Endodermal cell (in vitro differentiated cells): Measurements from ENCODE around the gene STX8. TPM values are rescaled to one million over a fixed set of nuclear protein-coding genes. Genes with fewer than 3 reads are reported as not detected.
"Not testable (repeated sequence)": the region's sequence is repeated elsewhere in the genome, so short reads cannot be mapped to it uniquely, and the experiment has no call there.

ENCODE experiments used
- DNase-seq: peaks from one replicate; pipeline ENCODE4 v3.0.0-alpha.2; 2017
- H3K27ac ChIP-seq: 2 replicates; pipeline ENCODE4 v1.5.1; 2013; ENCODE audit warnings: mild to moderate bottlenecking, low read depth, low read length, moderate library complexity
- H3K27me3 ChIP-seq: 2 replicates; pipeline ENCODE4 v1.6.1; 2013; ENCODE audit warnings: mild to moderate bottlenecking, low read length, moderate library complexity; ENCODE audit not compliant: insufficient read depth, control insufficient read depth, poor library complexity, severe bottlenecking
- H3K36me3 ChIP-seq: 2 replicates; pipeline ENCODE4 v1.7.0; 2013; ENCODE audit warnings: mild to moderate bottlenecking, low read length, moderate library complexity; ENCODE audit not compliant: control insufficient read depth, insufficient read depth
- H3K4me1 ChIP-seq: one replicate; pipeline ENCODE4 v1.7.0; 2013; ENCODE audit warnings: low read length; ENCODE audit not compliant: control insufficient read depth, insufficient read depth
- H3K4me3 ChIP-seq: 2 replicates; pipeline ENCODE4 v1.5.1; 2013; ENCODE audit warnings: mild to moderate bottlenecking, low read length, moderate library complexity
- H3K9ac ChIP-seq: 2 replicates; pipeline ENCODE4 v1.6.1; 2013; ENCODE audit warnings: mild to moderate bottlenecking, low read length, moderate library complexity; ENCODE audit not compliant: poor library complexity, severe bottlenecking; ENCODE audit errors: extremely low read depth
- H3K9me3 ChIP-seq: 2 replicates; pipeline ENCODE4 v1.6.1; 2013; ENCODE audit warnings: mild to moderate bottlenecking, low read length, moderate library complexity; ENCODE audit not compliant: control insufficient read depth
- H3K27ac Mint-ChIP-seq: 2 replicates; pipeline ENCODE4 v1.8.0; 2020; ENCODE audit warnings: mixed read lengths
- H3K27me3 Mint-ChIP-seq: 2 replicates; pipeline ENCODE4 v1.8.0; 2021; ENCODE audit warnings: mild to moderate bottlenecking, mixed read lengths; ENCODE audit not compliant: insufficient read depth
- H3K36me3 Mint-ChIP-seq: 2 replicates; pipeline ENCODE4 v1.8.0; 2020; ENCODE audit warnings: low read depth, mixed read lengths
- H3K4me1 Mint-ChIP-seq: 2 replicates; pipeline ENCODE4 v1.8.0; 2020; ENCODE audit warnings: mixed read lengths
- H3K4me3 Mint-ChIP-seq: 2 replicates; pipeline ENCODE4 v1.8.0; 2020; ENCODE audit warnings: mild to moderate bottlenecking, moderate library complexity, mixed read lengths
- H3K9me3 Mint-ChIP-seq: 2 replicates; pipeline ENCODE4 v1.8.0; 2020; ENCODE audit warnings: mild to moderate bottlenecking, mixed read lengths
- CTCF ChIP-seq: fragments of 200-600 bp; sonication (generic); conservative IDR thresholded peaks from 2 replicates; pipeline ENCODE4 v1.5.0; 2021; ENCODE audit warnings: antibody characterized with exemption, mild to moderate bottlenecking
- WGBS, 2 experiments: methylation state at CpG; one replicate each; pipeline versions ENCODE4 v1.1.5 to v1.1.7; 2013; ENCODE audit warnings: missing lambda C conversion rate in 2 of 2, mixed read lengths in 1 of 2; ENCODE audit not compliant: insufficient coverage in 1 of 2, insufficient read length in 1 of 2; 5-methylcytosine and 5-hydroxymethylcytosine counted together
- total RNA-seq, 2 donors: library from RNA; stranded (reverse); fragmentation: NEBNext Ultra II Directional in 1 of 2; extraction: Animal tissue kit (Norgen Biotek cat#: 25700) in 1 of 2; gene quantifications; 2 replicates in 1 of 2; 3 replicates in 1 of 2; pipeline ENCODE4 v1.2.1, GENCODE V29; 2021

The STX8 gene
- total RNA-seq, 2 donors from 2014 or later = 82.5 to 98.2 TPM

GRCh38 chr17:9456330-9456729, 119.3 kb downstream of the STX8 start:
- H3K9me3 Mint-ChIP-seq = peaks cover 20% of the 10 kb centered on the region

GRCh38 chr17:9451934-9452333, 123.7 kb downstream of the STX8 start:
- H3K4me1 ChIP-seq = peaks cover 4% of the 10 kb centered on the region
- no peak overlapping the region for H3K27ac Mint-ChIP-seq
- H3K27me3 Mint-ChIP-seq = no peaks in the 10 kb centered on the region
- peaks cover under 1% of the 10 kb centered on the region for H3K9me3 Mint-ChIP-seq
- DNase-seq = no peak
- no peak overlapping the region for H3K4me3 ChIP-seq
- H3K4me1 Mint-ChIP-seq = peaks cover 8% of the 10 kb centered on the region
- no peak overlapping the region for H3K27ac ChIP-seq
- WGBS, 2 experiments = no CpG with 5 or more reads among the region's 1 CpG
- H3K9ac ChIP-seq = no peak overlapping the region
- peaks cover 2% of the 10 kb centered on the region for H3K9me3 ChIP-seq
- no peaks in the 10 kb centered on the region for H3K36me3 ChIP-seq
- H3K36me3 Mint-ChIP-seq = no peaks in the 10 kb centered on the region
- H3K4me3 Mint-ChIP-seq = no peak overlapping the region
- no peak for TF ChIP-seq CTCF
- H3K27me3 ChIP-seq = no peaks in the 10 kb centered on the region

More at GRCh38 chr17:9456330-9456729, 119.3 kb downstream of the STX8 start:
- no peak for DNase-seq
- 40 to 88% methylated on average over 1 of the region's 1 CpG for WGBS, 2 experiments
- H3K27ac Mint-ChIP-seq = no peak overlapping the region
- H3K4me1 Mint-ChIP-seq = peaks cover 5% of the 10 kb centered on the region
- H3K9ac ChIP-seq = no peak overlapping the region
- H3K9me3 ChIP-seq = peaks cover 12% of the 10 kb centered on the region
- H3K27me3 ChIP-seq = no peaks in the 10 kb centered on the region
- peaks cover 4% of the 10 kb centered on the region for H3K4me1 ChIP-seq
- no peaks in the 10 kb centered on the region for H3K36me3 ChIP-seq
- no peak for TF ChIP-seq CTCF
- H3K27ac ChIP-seq = no peak overlapping the region
- no peaks in the 10 kb centered on the region for H3K27me3 Mint-ChIP-seq
- H3K36me3 Mint-ChIP-seq = peaks cover 24% of the 10 kb centered on the region
- no peak overlapping the region for H3K4me3 Mint-ChIP-seq
- no peak overlapping the region for H3K4me3 ChIP-seq

GRCh38 chr17:9447298-9447697, 128.3 kb downstream of the STX8 start:
- not testable (repeated sequence) for DNase-seq, H3K27ac ChIP-seq, H3K36me3 Mint-ChIP-seq, H3K9me3 ChIP-seq, H3K4me3 Mint-ChIP-seq, H3K4me1 ChIP-seq, H3K9me3 Mint-ChIP-seq, H3K9ac ChIP-seq, H3K27ac Mint-ChIP-seq, H3K36me3 ChIP-seq, H3K27me3 ChIP-seq, H3K4me3 ChIP-seq, H3K27me3 Mint-ChIP-seq, H3K4me1 Mint-ChIP-seq
- 92 to 100% methylated on average over 4 to 6 of the region's 6 CpGs for WGBS, 2 experiments

GRCh38 chr17:9446528-9446927, 129.1 kb downstream of the STX8 start:
- Histone ChIP-seq H3K36me3 (no peaks in the 10 kb centered on the region), H3K9me3 (no peaks in the 10 kb centered on the region), H3K27me3 (no peaks in the 10 kb centered on the region), H3K4me1 (no peaks in the 10 kb centered on the region), H3K9ac (no peak overlapping the region), H3K4me3 (no peak overlapping the region), H3K27ac (no peak overlapping the region)
- H3K27me3 Mint-ChIP-seq = no peaks in the 10 kb centered on the region
- peaks cover 3% of the 10 kb centered on the region for H3K4me1 Mint-ChIP-seq
- H3K4me3 Mint-ChIP-seq = no peak overlapping the region
- peaks cover 4% of the 10 kb centered on the region for H3K9me3 Mint-ChIP-seq
- whole genome bisulfite sequencing, 2 experiments = 88 to 97% methylated on average over 2 to 4 of the region's 4 CpGs
- DNase-seq = no peak
- H3K36me3 Mint-ChIP-seq = peaks cover 4% of the 10 kb centered on the region
- H3K27ac Mint-ChIP-seq = no peak overlapping the region
- TF ChIP-seq CTCF = no peak
